ENCODE data around the gene COL6A5. TPM values are rescaled to one million over a fixed set of nuclear protein-coding genes. Genes with fewer than 3 reads are reported as not detected.

The COL6A5 gene
- total and polyA plus RNA-seq, 2 donors (not counting 1 experiment from before 2014, with no cell fraction given) = 0.06 to 0.66 TPM

- H3K36me3 ChIP-seq (ENCODE audit: control insufficient read depth, insufficient read depth, low read length) = no peaks in the 10 kb centered on the region
- H3K27me3 ChIP-seq (ENCODE audit: control insufficient read depth, insufficient read depth, low read length) = no peaks in the 10 kb centered on the region
- H3K4me2 ChIP-seq (ENCODE audit: extremely low read depth, insufficient read depth, low read length) = no peak overlapping the region
- no peak overlapping the region for H3K9ac ChIP-seq (ENCODE audit: insufficient read depth, low read length)
- no peaks in the 10 kb centered on the region for H4K20me1 ChIP-seq (ENCODE audit: control insufficient read depth, extremely low read depth, insufficient read depth, low read length)
- H3K4me1 ChIP-seq (ENCODE audit: control insufficient read depth, extremely low read depth, insufficient read depth, low read length) = no peaks in the 10 kb centered on the region
- H3K79me2 ChIP-seq (ENCODE audit: control insufficient read depth, insufficient read depth, low read length) = no peaks in the 10 kb centered on the region
- no peak overlapping the region for H3K4me3 ChIP-seq (replicated peaks in 1 of 4; ENCODE audit: control extremely low read depth in 1 of 4, insufficient read depth in 1 of 4, low read depth in 3 of 4, low read length in 4 of 4)
- DNase-seq (ENCODE audit: low read depth in 2 of 2) = no peak
- H3K27ac ChIP-seq (ENCODE audit: insufficient read depth, low read length) = no peak overlapping the region
- TF ChIP-seq CTCF (conservative IDR thresholded peaks at IDR 0.05 in 1 of 2, IDR thresholded peaks at IDR 0.05 in 1 of 2; ENCODE audit: low read depth in 1 of 2, low read length in 2 of 2) = no peak
- no peak for TF ChIP-seq EZH2 (IDR thresholded peaks at IDR 0.05; ENCODE audit: low read length, missing control alignments)
- no peak overlapping the region for H2AFZ ChIP-seq (ENCODE audit: low read length)
- H3K9me3 ChIP-seq (ENCODE audit: control insufficient read depth, insufficient read depth, low read depth, low read length) = no peaks in the 10 kb centered on the region
These were observed 116.6 kb downstream of the COL6A5 start for GRCh38 chr3:130462089-130462488.

GRCh38 chr3:130463221-130463620 is 117.7 kb downstream of the COL6A5 start:
- no peak for DNase-seq (ENCODE audit: low read depth in 2 of 2)
- no peaks in the 10 kb centered on the region for H3K36me3 ChIP-seq (ENCODE audit: control insufficient read depth, insufficient read depth, low read length)
- no peak overlapping the region for H2AFZ ChIP-seq (ENCODE audit: low read length)
- H3K4me1 ChIP-seq (ENCODE audit: control insufficient read depth, extremely low read depth, insufficient read depth, low read length) = no peaks in the 10 kb centered on the region
- H3K27me3 ChIP-seq (ENCODE audit: control insufficient read depth, insufficient read depth, low read length) = no peaks in the 10 kb centered on the region
- H3K9me3 ChIP-seq (ENCODE audit: control insufficient read depth, insufficient read depth, low read depth, low read length) = no peaks in the 10 kb centered on the region
- H3K79me2 ChIP-seq (ENCODE audit: control insufficient read depth, insufficient read depth, low read length) = no peaks in the 10 kb centered on the region
- no peaks in the 10 kb centered on the region for H4K20me1 ChIP-seq (ENCODE audit: control insufficient read depth, extremely low read depth, insufficient read depth, low read length)
- no peak overlapping the region for H3K4me3 ChIP-seq (replicated peaks in 1 of 4; ENCODE audit: control extremely low read depth in 1 of 4, insufficient read depth in 1 of 4, low read depth in 3 of 4, low read length in 4 of 4)
- TF ChIP-seq CTCF (conservative IDR thresholded peaks at IDR 0.05 in 1 of 2, IDR thresholded peaks at IDR 0.05 in 1 of 2; ENCODE audit: low read depth in 1 of 2, low read length in 2 of 2) (no peak), EZH2 (IDR thresholded peaks at IDR 0.05; ENCODE audit: low read length, missing control alignments) (no peak)
- no peak overlapping the region for H3K9ac ChIP-seq (ENCODE audit: insufficient read depth, low read length)
- no peak overlapping the region for H3K27ac ChIP-seq (ENCODE audit: insufficient read depth, low read length)
- H3K4me2 ChIP-seq (ENCODE audit: extremely low read depth, insufficient read depth, low read length) = no peak overlapping the region

- Histone ChIP-seq H3K36me3 (ENCODE audit: control insufficient read depth, insufficient read depth, low read length) (no peaks in the 10 kb centered on the region), H3K27me3 (ENCODE audit: control insufficient read depth, insufficient read depth, low read length) (no peaks in the 10 kb centered on the region), H3K4me3 (replicated peaks in 1 of 4; ENCODE audit: control extremely low read depth in 1 of 4, insufficient read depth in 1 of 4, low read depth in 3 of 4, low read length in 4 of 4) (no peak overlapping the region), H3K9ac (ENCODE audit: insufficient read depth, low read length) (no peak overlapping the region), H3K27ac (ENCODE audit: insufficient read depth, low read length) (no peak overlapping the region), H3K79me2 (ENCODE audit: control insufficient read depth, insufficient read depth, low read length) (no peaks in the 10 kb centered on the region), H3K4me1 (ENCODE audit: control insufficient read depth, extremely low read depth, insufficient read depth, low read length) (no peaks in the 10 kb centered on the region), H4K20me1 (ENCODE audit: control insufficient read depth, extremely low read depth, insufficient read depth, low read length) (no peaks in the 10 kb centered on the region), H3K4me2 (ENCODE audit: extremely low read depth, insufficient read depth, low read length) (no peak overlapping the region), H2AFZ (ENCODE audit: low read length) (no peak overlapping the region), H3K9me3 (ENCODE audit: control insufficient read depth, insufficient read depth, low read depth, low read length) (no peaks in the 10 kb centered on the region)
- TF ChIP-seq CTCF (conservative IDR thresholded peaks at IDR 0.05 in 1 of 2, IDR thresholded peaks at IDR 0.05 in 1 of 2; ENCODE audit: low read depth in 1 of 2, low read length in 2 of 2) = no peak
- TF ChIP-seq EZH2 (IDR thresholded peaks at IDR 0.05; ENCODE audit: low read length, missing control alignments) = no peak
- DNase-seq (ENCODE audit: low read depth in 2 of 2) = no peak
These were observed 120.0 kb downstream of the COL6A5 start for GRCh38 chr3:130465521-130465920.
